WTC11 (cell line): Measurements from ENCODE around the gene NAPB.

Experiments used
- CREB1 ChIP-seq: sonication (generic); formaldehyde crosslinking; IDR thresholded peaks from 2 replicates; pipeline ENCODE4 v1.8.0; 2023; ENCODE audit warnings: mild to moderate bottlenecking, missing genetic modification reagents
- ESRRA ChIP-seq: sonication (generic); formaldehyde crosslinking; IDR thresholded peaks from 2 replicates; pipeline ENCODE4 v1.8.1; 2022; ENCODE audit warnings: mild to moderate bottlenecking, missing genetic modification reagents, borderline replicate concordance
- SP1 ChIP-seq: sonication (generic); formaldehyde crosslinking; conservative IDR thresholded peaks from 2 replicates; pipeline ENCODE4 v1.8.1; 2022; ENCODE audit warnings: missing genetic modification reagents
- ZNF263 ChIP-seq: sonication (generic); formaldehyde crosslinking; IDR thresholded peaks from 2 replicates; pipeline ENCODE4 v1.8.1; 2022; ENCODE audit warnings: low read depth, mild to moderate bottlenecking, moderate library complexity, missing genetic modification reagents
- TF ChIP-seq, protein P1 (sequence below): fragments of 200-600 bp; IDR thresholded peaks from 2 replicates; pipeline ENCODE4 v1.8.0; 2022; ENCODE audit warnings: antibody characterized with exemption
- TF ChIP-seq, protein P2 (sequence below): sonication (generic); formaldehyde crosslinking; IDR thresholded peaks from 2 replicates; pipeline ENCODE4 v1.8.1; 2023; ENCODE audit warnings: mild to moderate bottlenecking, missing genetic modification reagents, borderline replicate concordance
- TF ChIP-seq, protein P3 (sequence below): sonication (generic); formaldehyde crosslinking; IDR thresholded peaks from 2 replicates; pipeline ENCODE4 v1.8.1; 2023; ENCODE audit warnings: mild to moderate bottlenecking, missing genetic modification reagents
- TF ChIP-seq, protein P4 (sequence below): sonication (generic); formaldehyde crosslinking; IDR thresholded peaks from 2 replicates; pipeline ENCODE4 v1.8.1; 2022; ENCODE audit warnings: missing genetic modification reagents, borderline replicate concordance

DNA sequence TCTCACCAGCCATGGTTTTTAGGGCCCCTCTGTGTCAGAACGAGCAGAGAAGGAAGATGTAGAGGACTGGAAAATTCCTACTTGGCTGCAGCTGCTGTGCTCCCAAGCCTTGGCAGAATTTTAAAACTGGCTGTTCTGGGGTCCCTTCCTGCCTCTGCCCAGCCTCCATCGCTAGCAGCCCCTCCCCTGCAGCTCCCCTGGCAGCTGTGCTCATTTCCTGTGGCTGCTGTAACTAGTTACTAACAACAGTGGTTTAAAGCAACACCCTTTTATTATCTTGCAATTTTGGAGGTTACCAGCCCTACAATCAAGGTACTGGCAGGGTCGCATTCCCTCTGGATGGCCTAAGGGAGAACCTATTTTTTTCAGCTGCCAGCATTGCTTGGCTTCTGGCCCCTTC is 35.1 kb upstream of the NAPB start:
- TF ChIP-seq ESRRA (CRISPR knock-in tag), result no peak
- TF ChIP-seq, protein P1, sequence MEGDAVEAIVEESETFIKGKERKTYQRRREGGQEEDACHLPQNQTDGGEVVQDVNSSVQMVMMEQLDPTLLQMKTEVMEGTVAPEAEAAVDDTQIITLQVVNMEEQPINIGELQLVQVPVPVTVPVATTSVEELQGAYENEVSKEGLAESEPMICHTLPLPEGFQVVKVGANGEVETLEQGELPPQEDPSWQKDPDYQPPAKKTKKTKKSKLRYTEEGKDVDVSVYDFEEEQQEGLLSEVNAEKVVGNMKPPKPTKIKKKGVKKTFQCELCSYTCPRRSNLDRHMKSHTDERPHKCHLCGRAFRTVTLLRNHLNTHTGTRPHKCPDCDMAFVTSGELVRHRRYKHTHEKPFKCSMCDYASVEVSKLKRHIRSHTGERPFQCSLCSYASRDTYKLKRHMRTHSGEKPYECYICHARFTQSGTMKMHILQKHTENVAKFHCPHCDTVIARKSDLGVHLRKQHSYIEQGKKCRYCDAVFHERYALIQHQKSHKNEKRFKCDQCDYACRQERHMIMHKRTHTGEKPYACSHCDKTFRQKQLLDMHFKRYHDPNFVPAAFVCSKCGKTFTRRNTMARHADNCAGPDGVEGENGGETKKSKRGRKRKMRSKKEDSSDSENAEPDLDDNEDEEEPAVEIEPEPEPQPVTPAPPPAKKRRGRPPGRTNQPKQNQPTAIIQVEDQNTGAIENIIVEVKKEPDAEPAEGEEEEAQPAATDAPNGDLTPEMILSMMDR, result no peak
- TF ChIP-seq SP1 (CRISPR knock-in tag), result no peak
- no peak for TF ChIP-seq CREB1 (CRISPR knock-in tag)
- no peak for TF ChIP-seq ZNF263 (CRISPR knock-in tag)
- TF ChIP-seq, protein P2, sequence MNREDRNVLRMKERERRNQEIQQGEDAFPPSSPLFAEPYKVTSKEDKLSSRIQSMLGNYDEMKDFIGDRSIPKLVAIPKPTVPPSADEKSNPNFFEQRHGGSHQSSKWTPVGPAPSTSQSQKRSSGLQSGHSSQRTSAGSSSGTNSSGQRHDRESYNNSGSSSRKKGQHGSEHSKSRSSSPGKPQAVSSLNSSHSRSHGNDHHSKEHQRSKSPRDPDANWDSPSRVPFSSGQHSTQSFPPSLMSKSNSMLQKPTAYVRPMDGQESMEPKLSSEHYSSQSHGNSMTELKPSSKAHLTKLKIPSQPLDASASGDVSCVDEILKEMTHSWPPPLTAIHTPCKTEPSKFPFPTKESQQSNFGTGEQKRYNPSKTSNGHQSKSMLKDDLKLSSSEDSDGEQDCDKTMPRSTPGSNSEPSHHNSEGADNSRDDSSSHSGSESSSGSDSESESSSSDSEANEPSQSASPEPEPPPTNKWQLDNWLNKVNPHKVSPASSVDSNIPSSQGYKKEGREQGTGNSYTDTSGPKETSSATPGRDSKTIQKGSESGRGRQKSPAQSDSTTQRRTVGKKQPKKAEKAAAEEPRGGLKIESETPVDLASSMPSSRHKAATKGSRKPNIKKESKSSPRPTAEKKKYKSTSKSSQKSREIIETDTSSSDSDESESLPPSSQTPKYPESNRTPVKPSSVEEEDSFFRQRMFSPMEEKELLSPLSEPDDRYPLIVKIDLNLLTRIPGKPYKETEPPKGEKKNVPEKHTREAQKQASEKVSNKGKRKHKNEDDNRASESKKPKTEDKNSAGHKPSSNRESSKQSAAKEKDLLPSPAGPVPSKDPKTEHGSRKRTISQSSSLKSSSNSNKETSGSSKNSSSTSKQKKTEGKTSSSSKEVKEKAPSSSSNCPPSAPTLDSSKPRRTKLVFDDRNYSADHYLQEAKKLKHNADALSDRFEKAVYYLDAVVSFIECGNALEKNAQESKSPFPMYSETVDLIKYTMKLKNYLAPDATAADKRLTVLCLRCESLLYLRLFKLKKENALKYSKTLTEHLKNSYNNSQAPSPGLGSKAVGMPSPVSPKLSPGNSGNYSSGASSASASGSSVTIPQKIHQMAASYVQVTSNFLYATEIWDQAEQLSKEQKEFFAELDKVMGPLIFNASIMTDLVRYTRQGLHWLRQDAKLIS (CRISPR knock-in tag), result no peak
- TF ChIP-seq, protein P3, sequence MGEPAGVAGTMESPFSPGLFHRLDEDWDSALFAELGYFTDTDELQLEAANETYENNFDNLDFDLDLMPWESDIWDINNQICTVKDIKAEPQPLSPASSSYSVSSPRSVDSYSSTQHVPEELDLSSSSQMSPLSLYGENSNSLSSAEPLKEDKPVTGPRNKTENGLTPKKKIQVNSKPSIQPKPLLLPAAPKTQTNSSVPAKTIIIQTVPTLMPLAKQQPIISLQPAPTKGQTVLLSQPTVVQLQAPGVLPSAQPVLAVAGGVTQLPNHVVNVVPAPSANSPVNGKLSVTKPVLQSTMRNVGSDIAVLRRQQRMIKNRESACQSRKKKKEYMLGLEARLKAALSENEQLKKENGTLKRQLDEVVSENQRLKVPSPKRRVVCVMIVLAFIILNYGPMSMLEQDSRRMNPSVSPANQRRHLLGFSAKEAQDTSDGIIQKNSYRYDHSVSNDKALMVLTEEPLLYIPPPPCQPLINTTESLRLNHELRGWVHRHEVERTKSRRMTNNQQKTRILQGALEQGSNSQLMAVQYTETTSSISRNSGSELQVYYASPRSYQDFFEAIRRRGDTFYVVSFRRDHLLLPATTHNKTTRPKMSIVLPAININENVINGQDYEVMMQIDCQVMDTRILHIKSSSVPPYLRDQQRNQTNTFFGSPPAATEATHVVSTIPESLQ (CRISPR knock-in tag), result no peak
- TF ChIP-seq, protein P4, sequence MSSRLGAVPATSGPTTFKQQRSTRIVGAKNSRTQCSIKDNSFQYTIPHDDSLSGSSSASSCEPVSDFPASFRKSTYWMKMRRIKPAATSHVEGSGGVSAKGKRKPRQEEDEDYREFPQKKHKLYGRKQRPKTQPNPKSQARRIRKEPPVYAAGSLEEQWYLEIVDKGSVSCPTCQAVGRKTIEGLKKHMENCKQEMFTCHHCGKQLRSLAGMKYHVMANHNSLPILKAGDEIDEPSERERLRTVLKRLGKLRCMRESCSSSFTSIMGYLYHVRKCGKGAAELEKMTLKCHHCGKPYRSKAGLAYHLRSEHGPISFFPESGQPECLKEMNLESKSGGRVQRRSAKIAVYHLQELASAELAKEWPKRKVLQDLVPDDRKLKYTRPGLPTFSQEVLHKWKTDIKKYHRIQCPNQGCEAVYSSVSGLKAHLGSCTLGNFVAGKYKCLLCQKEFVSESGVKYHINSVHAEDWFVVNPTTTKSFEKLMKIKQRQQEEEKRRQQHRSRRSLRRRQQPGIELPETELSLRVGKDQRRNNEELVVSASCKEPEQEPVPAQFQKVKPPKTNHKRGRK (CRISPR knock-in tag), result no peak
